Smooth muscle cell (in vitro differentiated cells): Measurements from ENCODE around the gene BICRA. TPM values are rescaled to one million over a fixed set of nuclear protein-coding genes. Genes with fewer than 3 reads are reported as not detected.

Experiments used
- DNase-seq: peaks from one replicate; lab custom pipeline; 2025; ENCODE audit not compliant: unreplicated experiment; lab: John Stamatoyannopoulos, UW
- H2AFZ ChIP-seq: fragments of 200-600 bp; sonication (generic); 2 replicates; pipeline ENCODE4 v1.6.0; 2016; ENCODE audit warnings: antibody characterized with exemption, low read depth, mild to moderate bottlenecking
- H3F3A ChIP-seq: fragments of 200-600 bp; sonication (generic); 2 replicates; pipeline ENCODE4 v1.6.0; 2017; ENCODE audit warnings: antibody characterized with exemption, low read depth
- H3K27ac ChIP-seq: fragments of 200-600 bp; sonication (generic); 2 replicates; pipeline ENCODE4 v1.5.1; 2016; ENCODE audit warnings: low read depth, mild to moderate bottlenecking
- H3K27me3 ChIP-seq: fragments of 200-600 bp; sonication (generic); 2 replicates; pipeline ENCODE4 v1.6.1; 2016; ENCODE audit warnings: low read depth, mild to moderate bottlenecking
- H3K36me3 ChIP-seq: fragments of 200-600 bp; sonication (generic); 2 replicates; pipeline ENCODE4 v1.5.1; 2016; ENCODE audit warnings: low read depth
- H3K4me1 ChIP-seq: fragments of 200-600 bp; sonication (generic); 2 replicates; pipeline ENCODE4 v1.5.1; 2016; ENCODE audit warnings: low read depth
- H3K4me2 ChIP-seq: fragments of 200-600 bp; sonication (generic); 2 replicates; pipeline ENCODE4 v1.6.0; 2016; ENCODE audit warnings: mild to moderate bottlenecking
- H3K4me3 ChIP-seq: fragments of 200-600 bp; sonication (generic); 2 replicates; pipeline ENCODE4 v1.5.1; 2016; ENCODE audit warnings: mild to moderate bottlenecking
- H3K79me2 ChIP-seq: fragments of 200-600 bp; sonication (generic); 2 replicates; pipeline ENCODE4 v1.6.0; 2016; ENCODE audit warnings: low read depth, mild to moderate bottlenecking
- H3K9ac ChIP-seq: fragments of 200-600 bp; sonication (generic); 2 replicates; pipeline ENCODE4 v1.6.0; 2016; ENCODE audit warnings: low read depth
- H3K9me3 ChIP-seq: fragments of 200-600 bp; sonication (generic); replicated peaks from 2 replicates; pipeline ENCODE4 v1.5.1; 2016; ENCODE audit warnings: low read depth
- H4K20me1 ChIP-seq: fragments of 200-600 bp; sonication (generic); 2 replicates; pipeline ENCODE4 v1.6.0; 2016; ENCODE audit warnings: low read depth
- CTCF ChIP-seq: fragments of 200-600 bp; sonication (generic); IDR thresholded peaks from 2 replicates; pipeline ENCODE4 v1.5.1; 2017; ENCODE audit warnings: borderline replicate concordance, mild to moderate bottlenecking, antibody characterized with exemption; ENCODE audit not compliant: insufficient read depth, poor library complexity, severe bottlenecking
- WGBS: methylation state at CpG from one replicate; pipeline ENCODE4 v1.1.7; 2016; ENCODE audit warnings: low lambda C conversion rate; 5-methylcytosine and 5-hydroxymethylcytosine counted together
- polyA plus RNA-seq: library from polyadenylated mRNA; unstranded; fragments of >200 nt; fragmentation: Nextera tagmentation; extraction: Ambion mirVana; gene quantifications from 2 replicates; pipeline ENCODE4 v1.2.1, GENCODE V29; 2016
- total RNA-seq: library from RNA; depleted of rRNA; stranded (reverse); fragments of >200 nt; gene quantifications from 2 replicates; pipeline ENCODE4 v1.2.3, GENCODE V29; 2014

The BICRA gene
- total and polyA plus RNA-seq, 2 experiments from 2014 or later = 3.6 to 10.0 TPM

DNA sequence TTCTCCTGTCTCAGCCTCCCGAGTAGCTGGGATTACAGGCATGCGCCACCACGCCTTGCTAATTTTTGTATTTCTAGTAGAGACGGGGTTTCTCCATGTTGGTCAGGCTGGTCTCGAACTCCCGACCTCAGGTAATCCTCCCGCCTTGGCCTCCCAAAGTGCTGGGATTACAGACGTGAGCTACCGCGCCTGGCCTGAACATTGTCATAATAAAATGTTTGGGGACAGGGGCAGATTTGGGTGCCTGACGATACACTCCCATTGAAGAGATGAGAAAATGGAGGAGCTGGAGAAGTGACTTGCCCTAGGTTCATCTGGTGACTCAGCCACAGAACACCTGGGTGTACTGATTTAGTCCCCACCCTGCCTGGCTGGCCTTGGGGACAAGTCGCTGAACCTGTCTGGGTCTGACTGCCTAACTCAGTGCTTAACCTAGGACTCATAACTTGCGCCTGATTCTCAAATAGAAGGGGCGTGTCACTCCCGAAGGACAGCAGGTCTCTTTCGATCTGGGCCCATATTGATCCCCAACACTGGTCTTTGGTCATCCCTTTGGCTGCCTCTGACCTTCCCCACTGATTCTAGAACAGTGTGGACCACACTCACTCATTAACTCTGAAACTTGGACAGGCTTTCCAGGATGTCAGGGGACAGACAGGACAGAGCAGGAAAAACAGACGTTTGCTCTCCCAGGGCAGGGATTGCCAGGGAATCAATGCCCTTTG, 7.6 kb upstream of the BICRA start:
- no peak overlapping the region for H3K9ac ChIP-seq
- H3K36me3 ChIP-seq = no peaks in the 10 kb centered on the region
- no peak for TF ChIP-seq CTCF
- DNase-seq = no peak
- peaks cover 3% of the 10 kb centered on the region for H3F3A ChIP-seq
- peak overlapping the region; percentile 19 for H3K27ac ChIP-seq
- H3K4me2 ChIP-seq = peak overlapping the region; percentile 88
- WGBS = 90% methylated on average over 17 of the region's 17 CpGs
- H3K27me3 ChIP-seq = no peaks in the 10 kb centered on the region
- H3K4me1 ChIP-seq = peaks cover 9% of the 10 kb centered on the region
- H4K20me1 ChIP-seq = no peaks in the 10 kb centered on the region
- no peak overlapping the region for H2AFZ ChIP-seq
- no peaks in the 10 kb centered on the region for H3K79me2 ChIP-seq
- peak overlapping the region; percentile 59 for H3K4me3 ChIP-seq
- H3K9me3 ChIP-seq = no peaks in the 10 kb centered on the region

- Histone ChIP-seq H2AFZ (no peak overlapping the region), H3F3A (peaks cover 9% of the 10 kb centered on the region), H3K9ac (no peak overlapping the region), H3K4me3 (no peak overlapping the region), H4K20me1 (no peaks in the 10 kb centered on the region), H3K27ac (no peak overlapping the region), H3K4me1 (peaks cover 3% of the 10 kb centered on the region), H3K4me2 (no peak overlapping the region), H3K9me3 (no peaks in the 10 kb centered on the region), H3K79me2 (peaks cover 13% of the 10 kb centered on the region), H3K36me3 (no peaks in the 10 kb centered on the region), H3K27me3 (no peaks in the 10 kb centered on the region)
- TF ChIP-seq CTCF = no peak
- no peak for DNase-seq
- WGBS = 78% methylated on average over 13 of the region's 13 CpGs
Observed at GRCh38 chr19:47603706-47604565, 5.0 kb upstream of the BICRA start.

DNA sequence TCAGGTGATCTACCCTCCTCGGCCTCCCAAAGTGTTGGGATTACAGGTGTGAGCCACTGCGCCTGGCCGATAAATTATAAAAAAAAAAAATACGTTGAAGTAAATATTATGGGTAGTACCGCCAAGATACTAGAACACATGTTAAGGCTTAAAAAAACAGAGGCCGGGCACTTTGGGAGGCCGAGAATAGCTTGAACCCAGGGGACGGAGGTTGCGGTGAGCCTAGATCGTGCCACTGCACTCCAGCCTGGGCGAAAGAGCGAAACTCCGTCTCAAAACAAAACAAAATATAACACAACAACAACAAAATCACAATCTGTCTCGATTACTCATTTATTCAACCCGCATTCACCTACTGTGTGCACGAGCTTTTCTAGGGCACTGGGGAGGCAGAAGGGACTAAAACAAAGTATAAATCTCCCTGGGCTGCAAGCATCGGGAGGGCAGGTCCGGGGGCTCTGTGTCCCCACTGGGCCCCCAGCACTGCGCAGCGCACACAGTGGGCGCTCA, 1.3 kb upstream of the BICRA start:
- Histone ChIP-seq H3F3A (peaks cover 8% of the 10 kb centered on the region), H4K20me1 (peaks cover 29% of the 10 kb centered on the region), H2AFZ (no peak overlapping the region), H3K79me2 (peaks cover 50% of the 10 kb centered on the region), H3K4me1 (peaks cover 1% of the 10 kb centered on the region), H3K9ac (peak overlapping the region; percentile 98), H3K27ac (peak overlapping the region; percentile 92), H3K4me2 (peak overlapping the region; percentile 91), H3K4me3 (peak overlapping the region; percentile 98), H3K27me3 (no peaks in the 10 kb centered on the region), H3K36me3 (no peaks in the 10 kb centered on the region), H3K9me3 (no peaks in the 10 kb centered on the region)
- no peak for DNase-seq
- no peak for TF ChIP-seq CTCF
- WGBS = 32% methylated on average over 21 of the region's 21 CpGs
